ENCODE results near the gene BAZ2B.

- no peak for TF ChIP-seq CTCF (conservative IDR thresholded peaks at IDR 0.05; ENCODE audit: low read length)
- no peak for TF ChIP-seq EZH2phosphoT487 (IDR thresholded peaks at IDR 0.05; ENCODE audit: borderline replicate concordance)
These were observed 253.5 kb downstream of the BAZ2B start for GRCh38 chr2:159362816-159363251.

All from Loucy (cell line).